Measurements from ENCODE around the gene SCN1B.
"Not testable (repeated sequence)": the region's sequence is repeated elsewhere in the genome, so short reads cannot be mapped to it uniquely, and the experiment has no call there.

SCN1B gene

DNA sequence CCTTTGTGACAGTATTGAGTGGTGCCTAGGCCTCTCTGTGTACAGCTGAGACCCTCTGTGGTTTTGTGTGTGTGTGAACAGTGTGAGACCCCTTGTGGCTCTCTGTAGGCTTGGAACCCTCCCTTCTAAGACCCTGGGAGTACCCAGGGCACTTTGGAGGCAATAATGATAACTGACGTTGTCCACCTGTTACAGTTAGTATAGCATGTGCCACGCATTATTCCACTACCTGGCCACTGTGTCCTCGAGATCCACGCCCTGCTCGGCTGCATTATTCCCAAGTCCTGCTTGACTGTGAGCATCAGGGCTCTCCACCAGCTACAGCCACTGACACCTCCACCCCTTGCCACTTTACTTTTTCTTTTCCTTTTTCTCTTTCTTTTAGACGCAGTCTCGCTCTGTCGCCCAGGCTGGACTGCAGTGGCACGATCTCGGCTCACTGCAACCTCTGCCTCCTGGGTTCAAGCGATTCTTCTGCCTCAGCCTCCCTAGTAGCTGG lies 28.2 kb upstream of the SCN1B start:
- no peak for DNase-seq

DNA sequence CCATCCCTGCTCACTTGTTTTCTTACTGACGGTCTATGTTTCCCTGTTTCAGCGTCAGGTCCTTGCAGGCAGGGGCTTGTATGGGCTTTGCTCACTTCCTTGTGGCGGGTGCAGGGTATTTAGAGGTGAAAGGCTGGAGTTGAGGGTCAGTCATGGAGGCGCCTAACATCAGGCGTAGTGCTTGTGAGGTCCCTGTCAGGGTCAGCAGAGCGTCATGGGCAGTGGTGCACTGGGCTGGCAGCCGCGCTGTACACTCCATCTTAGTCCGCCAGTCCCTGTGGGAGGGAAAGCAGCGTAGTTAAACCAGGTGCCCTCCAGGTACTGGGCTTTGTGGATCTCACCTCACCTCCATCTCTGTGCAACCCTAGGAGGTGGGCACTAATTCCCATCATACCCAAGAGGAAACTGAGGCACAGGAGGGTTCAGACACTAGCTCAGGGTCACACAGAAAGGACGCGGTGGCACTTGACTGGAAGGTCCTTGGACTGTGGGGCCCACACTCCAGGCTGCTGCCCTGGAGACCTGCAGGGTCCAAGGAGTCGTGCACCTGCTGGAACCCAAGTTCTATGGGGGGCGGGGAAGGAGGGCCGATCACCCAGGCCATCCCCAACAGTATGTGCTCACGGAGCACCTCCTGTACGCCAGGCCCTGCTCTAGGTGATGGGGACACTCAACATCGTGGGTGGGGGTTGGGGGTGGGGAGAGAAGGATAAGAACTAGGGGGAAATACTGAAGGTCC lies 25.6 kb upstream of the SCN1B start:
- DNase-seq, result no peak

DNA sequence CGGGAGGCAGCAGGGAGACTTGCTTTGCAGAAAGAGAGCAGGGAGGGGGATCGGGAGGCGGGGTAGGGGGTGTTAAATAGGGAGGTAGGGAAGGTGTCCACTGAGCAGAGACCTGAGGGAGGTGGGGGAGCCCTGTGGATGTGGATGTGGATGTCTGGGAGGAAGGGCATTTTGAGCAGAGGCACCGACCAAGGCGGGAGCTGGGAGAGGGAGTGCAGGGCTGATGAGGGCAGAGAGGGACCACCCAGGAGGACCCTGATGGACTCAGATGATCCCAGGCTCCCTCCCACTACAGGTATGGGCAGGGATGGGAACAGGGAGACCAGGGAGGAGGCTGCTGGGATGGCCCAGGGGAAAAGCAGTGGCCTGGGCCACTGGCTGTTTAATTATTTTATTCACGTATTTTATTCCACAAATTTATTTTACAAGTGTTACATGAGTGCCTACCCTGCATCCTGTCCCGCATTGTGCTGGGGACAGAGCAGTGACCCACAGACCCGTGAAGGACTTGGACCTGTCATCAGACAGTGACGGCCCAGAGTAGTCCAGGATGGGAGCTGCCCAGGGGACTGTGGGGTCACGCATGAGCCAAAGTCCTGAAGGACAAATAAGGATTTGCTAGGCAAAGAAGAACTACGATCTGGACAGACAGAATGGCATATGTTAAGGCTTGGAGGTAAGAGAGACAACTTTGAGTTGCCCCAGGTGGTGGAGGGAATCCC lies 24.9 kb upstream of the SCN1B start:
- DNase-seq, result no peak

DNA sequence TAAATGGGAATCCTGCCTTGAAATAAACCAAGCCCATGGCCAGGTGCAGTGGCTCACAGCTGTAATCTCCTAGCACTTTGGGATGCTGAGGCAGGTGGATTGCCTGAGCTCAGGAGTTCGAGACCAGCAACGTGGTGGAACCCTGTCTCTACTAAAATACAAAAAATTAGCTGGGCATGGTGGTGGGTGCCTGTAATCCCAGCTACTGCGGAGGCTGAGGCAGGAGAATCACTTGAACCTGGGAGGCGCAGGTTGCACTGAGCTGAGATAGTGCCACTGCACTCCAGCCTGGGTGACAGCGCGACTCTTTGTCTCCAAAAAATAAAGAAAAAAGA lies 24.3 kb upstream of the SCN1B start:
- not testable (repeated sequence) for DNase-seq

DNA sequence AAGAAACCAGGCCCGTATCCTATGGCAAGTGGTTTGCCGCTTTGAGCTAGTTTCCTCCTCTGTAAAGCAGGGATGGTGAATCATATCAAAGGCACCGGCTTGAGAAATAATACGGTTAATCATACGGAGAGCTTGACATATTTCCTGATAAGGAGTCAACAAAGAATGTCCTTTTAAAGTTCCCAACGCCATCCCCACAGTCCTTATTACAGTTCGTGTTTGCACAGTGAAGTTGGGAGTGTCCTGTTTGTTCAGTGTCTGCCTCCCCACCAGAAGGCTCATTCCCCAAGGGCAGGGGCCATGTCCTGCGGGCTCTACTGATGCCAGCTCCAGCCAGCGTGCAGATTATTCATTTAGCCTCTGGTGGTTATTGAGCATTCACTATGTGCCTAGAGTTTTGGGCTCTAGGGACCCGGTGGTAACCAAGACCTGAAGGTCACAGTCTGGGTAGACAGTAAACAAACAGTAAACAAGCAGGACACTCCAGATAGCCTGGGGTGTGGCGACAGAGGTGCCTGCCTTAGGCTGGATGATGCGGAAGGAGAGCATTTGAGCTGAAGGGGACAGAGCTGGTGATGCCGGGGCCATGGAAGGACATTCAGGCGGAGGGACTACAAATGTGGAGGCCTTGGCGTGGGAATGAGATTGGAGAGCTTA lies 23.8 kb upstream of the SCN1B start:
- DNase-seq, result no peak

DNA sequence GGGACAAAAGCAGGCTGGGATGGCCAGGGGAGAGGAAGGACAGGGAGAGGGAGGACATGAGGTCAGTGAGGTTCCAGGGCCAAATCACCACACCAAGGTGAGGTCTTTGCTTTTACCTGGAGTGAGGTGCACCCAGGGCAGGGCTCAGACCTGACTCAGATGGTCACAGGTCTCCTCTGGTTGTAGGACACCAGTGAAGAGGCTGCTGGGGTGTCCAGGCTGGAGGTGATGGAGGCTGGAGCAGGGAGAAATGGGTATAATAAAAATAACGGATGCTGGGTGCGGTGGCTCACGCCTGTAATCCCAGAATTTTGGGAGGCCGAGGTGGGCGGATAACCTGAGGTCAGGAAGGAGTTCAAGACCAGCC lies 23.3 kb upstream of the SCN1B start:
- no peak for DNase-seq

DNA sequence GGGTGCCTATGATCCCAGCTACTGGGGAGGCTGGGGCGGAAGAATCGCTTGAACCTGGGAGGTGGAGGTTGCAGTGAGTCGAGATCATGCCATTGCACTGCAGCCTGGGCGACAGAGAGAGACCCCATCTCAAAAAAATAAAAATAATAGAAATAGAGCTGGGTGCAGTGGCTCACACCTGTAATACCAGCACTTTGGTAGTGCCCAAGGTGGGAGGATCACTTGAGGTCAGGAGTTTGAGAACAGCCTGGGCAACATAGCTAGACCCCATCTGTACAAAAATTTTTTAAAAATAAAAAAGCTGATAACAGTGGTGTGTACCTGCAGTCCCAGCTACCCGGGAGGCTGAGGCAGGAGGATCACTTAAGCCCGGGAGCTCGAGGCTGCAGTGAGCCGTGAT lies 22.8 kb upstream of the SCN1B start:
- DNase-seq, result not testable (repeated sequence)

DNA sequence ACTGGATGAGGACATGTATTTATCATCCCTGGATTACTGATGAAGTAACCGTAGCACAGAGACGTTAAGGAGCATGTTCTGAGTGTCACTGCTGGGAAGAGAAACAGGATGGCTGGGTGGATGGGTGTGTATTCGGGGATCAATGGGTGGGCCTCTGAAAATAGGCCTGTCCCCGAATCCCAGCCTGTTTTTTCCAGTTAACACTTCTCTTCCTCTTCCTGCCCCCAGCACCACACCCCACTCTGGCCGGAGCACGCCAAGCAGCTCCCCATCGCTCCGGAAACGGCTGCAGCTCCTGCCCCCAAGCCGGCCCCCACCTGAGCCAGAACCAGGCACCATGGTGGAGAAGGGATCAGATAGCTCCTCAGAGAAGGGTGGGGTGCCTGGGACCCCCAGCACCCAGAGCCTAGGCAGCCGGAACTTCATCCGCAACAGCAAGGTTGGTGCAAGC lies 21.4 kb upstream of the SCN1B start:
- DNase-seq, result no peak

DNA sequence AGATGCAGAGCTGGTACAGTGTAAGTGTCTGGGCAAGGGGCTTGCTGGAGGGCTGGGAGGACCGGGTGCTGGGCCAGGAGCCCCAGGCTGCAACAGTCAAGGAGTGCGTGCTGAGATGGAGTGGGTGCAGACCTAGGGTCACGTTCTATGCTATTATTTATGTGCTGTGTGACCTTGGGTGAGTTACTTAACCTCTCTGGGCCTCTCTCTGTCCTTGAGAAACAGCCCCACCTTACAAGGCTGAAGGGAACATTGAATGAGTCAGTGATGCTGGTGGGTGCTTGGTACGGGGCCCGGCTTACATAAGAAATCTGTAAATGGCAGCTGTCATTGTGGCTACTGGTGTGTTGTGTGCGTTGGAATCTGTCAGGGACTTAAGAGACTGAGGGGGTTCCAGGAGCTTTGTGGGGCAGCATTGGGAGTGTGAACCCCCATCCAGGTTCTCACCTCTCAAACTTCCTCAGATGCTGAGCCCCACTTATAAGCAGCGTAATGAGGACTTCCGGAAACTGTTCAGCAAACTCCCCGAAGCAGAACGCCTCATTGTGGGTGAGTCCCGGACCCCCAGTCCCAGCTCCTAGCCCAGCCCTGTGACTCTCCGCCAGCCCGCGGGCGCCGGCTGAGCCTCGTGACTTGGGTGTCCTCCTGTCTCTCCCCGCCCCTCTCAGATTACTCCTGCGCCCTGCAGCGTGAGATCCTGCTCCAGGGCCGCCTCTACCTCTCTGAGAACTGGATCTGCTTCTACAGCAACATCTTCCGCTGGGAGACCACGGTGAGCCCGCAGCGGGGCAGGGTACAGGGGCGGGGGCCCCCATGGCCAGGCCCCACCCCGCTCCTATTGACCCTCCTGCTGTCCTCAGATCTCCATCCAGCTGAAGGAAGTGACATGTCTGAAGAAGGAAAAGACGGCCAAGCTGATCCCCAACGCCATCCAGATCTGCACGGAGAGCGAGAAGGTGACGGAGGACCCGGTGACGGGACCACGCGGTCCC lies 20.6 kb upstream of the SCN1B start:
- no peak for DNase-seq

DNA sequence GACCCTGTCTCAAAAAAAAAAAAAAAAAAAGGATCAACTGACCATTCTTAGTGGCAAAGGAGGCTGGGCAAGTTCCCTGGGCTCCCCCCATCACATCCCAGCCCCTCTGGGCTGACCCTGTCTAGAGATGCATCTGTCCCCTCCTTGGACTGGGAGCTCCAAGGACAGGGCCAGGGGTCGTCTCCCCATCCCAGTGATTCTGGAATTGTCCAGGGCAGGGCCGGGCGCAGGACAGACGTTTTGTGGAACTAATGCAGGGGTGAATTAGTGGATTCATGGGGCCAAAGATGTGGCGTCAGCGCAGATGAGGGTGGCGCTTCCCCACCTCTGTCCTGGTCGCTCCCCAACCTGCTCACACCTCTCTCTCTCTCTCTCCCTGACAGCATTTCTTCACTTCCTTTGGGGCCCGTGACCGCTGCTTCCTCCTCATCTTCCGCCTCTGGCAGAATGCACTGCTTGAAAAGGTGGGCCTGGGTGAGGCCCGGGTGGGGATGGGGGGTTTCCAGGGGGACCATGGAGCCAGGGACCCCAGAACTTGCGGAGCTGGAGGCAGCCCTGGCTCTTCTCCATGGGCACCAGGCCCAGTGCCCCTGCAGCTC lies 19.1 kb upstream of the SCN1B start:
- peak; percentile 33 to 49 for DNase-seq

DNA sequence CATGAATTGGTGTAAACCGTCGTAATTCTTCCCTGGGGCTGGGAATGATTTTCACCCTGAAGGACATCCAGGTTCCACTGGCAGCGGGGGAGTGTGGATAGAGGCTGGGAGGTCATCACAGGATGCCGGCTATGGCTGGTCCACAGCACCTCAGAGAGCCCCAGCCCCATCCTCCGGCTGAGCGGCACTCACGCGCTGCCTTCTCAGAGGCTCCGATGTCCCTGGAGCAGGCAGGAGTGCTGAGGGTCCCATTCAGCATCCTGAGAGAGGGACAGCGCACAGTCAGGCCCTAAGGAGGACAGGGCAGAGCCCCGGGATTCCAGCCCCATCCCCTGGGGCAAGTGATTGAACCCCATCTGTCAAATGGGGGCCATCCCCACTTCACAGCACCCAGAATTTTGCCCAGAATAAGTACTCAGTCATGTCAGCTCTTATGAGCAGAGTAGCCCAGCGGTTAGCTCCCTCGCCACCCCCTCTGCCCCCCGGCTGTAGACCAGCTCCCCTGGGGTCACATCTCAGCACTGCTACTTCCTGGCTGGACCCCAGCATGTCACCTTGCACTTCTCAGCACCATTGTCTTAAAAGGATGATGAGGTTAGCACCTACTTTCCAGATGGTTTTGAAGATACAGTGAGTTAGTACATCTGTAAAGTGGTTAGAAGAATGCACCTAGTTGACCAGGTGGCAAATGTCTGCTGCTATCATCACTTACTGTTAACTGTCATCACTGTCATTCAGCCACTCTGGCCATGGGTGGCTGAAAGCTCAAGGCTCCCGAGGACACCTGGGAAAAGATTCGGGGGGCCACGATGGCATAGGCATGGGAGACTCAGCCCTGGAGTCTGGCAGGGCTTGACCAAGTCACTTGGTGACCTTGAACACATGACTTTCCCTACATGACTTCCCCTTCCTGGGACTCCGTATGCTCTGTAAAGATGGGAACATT lies 18.3 kb upstream of the SCN1B start:
- peak; percentile 27 to 34 for DNase-seq

DNA sequence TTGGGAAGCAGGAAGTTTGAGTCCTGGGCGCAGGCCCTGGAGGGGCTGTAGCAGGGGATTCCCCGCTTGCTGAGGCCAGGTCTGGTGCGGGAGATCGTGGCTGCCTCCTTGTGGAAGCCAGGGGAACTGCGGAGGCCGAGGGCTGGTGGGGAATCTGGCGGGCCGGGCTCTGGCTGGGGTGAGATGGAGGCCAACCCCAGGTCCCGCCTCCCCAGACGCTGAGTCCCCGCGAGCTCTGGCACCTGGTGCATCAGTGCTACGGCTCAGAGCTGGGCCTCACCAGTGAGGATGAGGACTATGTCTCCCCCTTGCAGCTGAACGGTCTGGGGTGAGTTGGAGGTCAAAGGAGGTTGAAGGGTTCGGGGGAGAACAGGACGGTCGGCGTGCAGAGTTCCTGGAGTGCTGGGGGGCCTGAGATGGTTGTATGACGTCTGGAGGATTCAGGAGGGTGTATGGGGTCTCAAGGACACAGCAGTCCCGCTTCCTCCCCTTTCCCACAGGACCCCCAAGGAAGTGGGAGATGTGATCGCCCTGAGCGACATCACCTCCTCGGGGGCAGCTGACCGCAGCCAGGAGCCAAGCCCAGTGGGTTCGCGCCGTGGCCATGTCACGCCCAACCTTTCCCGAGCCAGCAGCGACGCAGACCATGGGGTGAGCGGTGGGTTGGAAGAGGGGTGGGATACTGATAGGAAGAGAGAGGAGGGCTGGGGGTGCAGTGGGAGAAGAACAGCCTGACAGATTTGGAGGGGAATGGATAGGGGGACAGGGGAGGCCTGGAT lies 17.0 kb upstream of the SCN1B start:
- peak; percentile 83 to 86 for DNase-seq

DNA sequence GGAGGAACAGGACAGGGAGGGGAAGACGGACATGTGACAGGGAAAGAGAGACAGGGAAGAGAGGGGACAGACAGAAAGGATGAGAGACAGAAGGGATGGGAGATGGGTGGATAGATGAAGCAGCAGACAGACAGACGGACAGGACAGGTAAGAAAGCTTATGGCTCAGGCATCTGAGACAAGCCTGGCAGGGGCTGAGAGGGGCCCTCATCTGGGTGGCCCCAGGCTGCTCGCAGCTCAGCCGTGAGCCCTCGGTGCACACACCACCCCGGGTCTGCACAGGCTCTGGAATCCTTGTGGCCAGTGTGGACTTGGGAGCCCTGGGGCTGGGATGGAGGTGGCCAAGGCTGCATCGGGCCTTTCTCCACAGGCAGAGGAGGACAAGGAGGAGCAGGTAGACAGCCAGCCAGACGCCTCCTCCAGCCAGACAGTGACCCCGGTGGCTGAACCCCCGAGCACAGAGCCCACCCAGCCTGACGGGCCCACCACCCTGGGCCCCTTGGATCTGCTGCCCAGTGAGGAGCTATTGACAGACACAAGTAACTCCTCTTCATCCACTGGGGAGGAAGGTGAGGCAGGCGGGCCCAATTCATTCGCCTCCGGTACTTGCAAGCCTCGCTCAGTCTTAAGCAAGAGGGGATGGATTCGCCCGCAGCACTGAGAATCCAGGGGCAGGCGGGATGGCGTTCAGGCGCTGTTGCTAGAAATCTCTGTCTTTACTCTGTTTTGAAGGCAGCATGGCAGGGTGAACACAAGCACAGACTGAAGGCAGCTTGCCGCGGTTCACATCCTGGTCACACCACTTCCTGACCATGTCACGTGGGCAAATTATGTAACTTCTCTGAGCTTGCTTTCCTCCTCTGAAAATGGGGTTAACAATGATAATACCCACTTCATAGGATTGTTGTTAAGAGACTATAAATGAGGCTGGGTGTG lies 16.2 kb upstream of the SCN1B start:
- peak; percentile 79 to 80 for DNase-seq

DNA sequence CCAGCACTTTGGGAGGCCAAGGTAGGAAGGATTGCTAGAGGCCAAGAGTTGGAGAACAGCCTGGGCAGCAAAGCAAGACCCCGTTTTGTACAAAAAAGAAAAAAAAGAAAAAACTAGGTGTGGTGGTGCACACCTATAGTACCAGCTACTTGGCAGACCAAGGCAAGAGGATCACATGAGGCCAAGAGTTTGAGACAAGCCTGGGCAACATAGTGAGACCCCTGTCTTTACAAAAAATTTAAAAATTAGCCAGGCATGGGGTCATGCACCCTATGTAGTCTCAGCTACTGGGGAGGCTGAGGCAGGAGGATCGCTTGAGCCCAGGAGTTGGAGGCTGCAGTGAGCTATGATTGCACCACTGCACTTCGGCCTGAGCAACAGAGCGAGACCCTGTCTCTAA lies 15.5 kb upstream of the SCN1B start:
- DNase-seq, result not testable (repeated sequence)

DNA sequence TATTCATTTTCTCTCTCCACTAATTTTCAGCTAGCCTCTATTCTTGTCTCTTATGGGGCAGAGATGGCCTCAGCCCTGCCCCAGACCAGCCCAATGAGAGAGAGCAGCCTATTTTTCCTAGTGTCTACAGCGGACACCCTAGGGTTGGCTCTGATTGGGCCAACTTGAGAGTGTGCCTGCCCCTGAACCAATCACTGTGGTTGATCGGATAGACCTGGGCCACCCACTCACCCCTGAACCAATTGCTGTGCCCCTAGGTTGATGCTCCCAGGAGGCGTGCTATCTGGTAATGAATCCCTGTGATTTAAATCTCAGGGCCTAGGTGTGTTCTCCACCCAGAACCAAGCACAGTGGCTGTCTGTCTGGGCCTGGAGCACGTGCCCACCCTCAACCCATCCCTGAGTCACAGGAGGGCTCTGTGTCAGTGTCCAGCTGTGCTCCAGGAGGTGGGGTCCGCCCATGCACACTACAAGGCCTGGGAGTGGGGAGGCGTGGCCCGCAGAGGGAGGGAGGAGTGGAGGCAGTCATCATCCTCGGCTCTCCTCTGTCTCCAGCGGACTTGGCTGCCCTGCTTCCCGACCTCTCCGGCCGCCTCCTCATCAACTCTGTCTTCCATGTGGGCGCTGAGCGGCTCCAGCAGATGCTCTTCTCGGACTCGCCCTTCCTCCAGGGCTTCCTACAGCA lies 14.9 kb upstream of the SCN1B start:
- no peak for DNase-seq

DNA sequence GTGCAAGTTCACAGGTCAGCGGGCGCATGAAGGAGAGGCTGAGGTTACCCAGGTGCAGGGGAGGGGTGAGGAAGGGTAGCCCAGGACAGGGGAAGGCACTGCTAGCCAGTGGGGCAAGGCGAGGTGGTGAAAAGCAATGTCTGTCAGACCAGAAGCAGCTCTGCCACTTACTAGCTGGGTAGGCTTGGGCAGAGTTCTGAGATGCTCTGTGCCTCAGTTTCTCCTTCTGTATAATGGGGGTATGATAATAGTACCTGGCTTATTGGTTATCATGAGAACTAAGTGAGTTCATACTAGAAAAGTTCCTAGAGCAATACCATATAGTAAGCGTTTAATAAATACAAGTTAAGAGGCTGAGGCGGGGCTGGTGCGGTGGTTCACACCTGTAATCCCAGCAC lies 14.3 kb upstream of the SCN1B start:
- no peak for DNase-seq

DNA sequence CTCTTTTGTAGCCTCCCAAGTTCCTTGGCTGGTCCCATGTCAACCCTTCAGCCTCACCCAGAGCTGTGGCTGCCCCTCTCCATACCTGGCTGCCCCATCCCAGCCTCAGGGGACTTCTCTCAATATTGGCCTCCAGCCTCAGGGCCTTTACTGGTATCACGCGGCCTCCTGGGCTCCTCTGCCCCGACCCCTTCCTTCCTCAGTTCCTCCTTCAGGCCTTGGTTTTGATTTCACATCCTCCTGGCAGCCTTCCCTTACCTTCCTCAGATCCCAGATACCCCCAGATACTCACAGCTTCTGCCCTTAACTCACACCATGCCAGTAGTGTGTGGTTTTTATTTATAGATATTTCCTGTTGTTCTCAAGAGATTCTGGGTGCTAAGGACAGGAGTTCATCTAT lies 12.8 kb upstream of the SCN1B start:
- DNase-seq, result no peak

DNA sequence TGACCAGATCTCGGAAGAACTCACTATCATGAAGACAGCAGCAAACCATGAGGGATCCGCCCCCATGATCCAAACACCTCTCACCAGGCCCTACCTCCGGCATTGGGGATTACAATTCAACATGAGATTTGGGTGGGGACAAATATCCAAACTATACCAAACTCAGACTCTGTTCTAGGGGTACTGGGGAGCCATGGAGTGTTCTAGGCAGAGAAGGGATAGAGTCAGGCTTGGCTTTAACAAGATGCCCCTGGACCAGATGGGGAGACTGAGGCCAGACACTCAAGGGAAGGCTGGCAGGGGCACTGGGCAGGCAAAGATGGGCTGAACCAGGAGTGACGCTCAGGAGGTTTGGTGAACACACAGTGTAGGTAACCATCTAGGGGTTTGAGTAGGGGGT lies 11.9 kb upstream of the SCN1B start:
- no peak for DNase-seq

DNA sequence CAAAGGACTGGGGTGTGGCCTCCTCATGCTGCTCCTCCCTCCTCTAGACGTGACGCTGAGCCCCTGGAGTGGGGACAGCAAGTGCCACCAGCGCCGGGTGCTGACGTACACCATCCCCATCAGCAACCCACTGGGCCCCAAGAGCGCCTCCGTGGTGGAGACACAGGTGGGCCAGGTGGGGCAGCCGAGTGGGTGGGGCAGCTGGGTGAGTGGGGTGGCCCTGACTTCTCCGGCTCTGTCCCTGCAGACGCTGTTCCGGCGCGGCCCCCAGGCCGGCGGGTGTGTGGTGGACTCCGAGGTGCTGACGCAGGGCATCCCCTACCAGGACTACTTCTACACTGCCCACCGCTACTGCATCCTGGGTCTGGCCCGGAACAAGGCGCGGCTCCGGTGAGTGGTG lies 11.1 kb upstream of the SCN1B start:
- no peak for DNase-seq
